H9 (cell line): ENCODE data around the gene UBE3C. TPM values are rescaled to one million over a fixed set of nuclear protein-coding genes. Genes with fewer than 3 reads are reported as not detected.

Source experiments
- DNase-seq: peaks from one replicate; pipeline ENCODE4 v3.0.0-alpha.2; 2017
- H2AFZ ChIP-seq: one replicate; pipeline ENCODE4 v1.6.1; 2013; ENCODE audit warnings: mild to moderate bottlenecking, low read length, control low read depth, moderate library complexity
- H2AK5ac ChIP-seq: 2 replicates; pipeline ENCODE4 v1.6.1; 2013; ENCODE audit warnings: low read length, control low read depth, mixed read lengths; ENCODE audit not compliant: insufficient read length
- H2BK120ac ChIP-seq: one replicate; pipeline ENCODE4 v1.6.1; 2013; ENCODE audit warnings: low read depth, mild to moderate bottlenecking, low read length, control low read depth, inconsistent platforms; ENCODE audit not compliant: poor library complexity, severe bottlenecking
- H2BK12ac ChIP-seq: 2 replicates; pipeline ENCODE4 v1.6.1; 2013; ENCODE audit warnings: low read length, control low read depth, mixed read lengths, low read depth; ENCODE audit not compliant: insufficient read length
- H2BK15ac ChIP-seq: 2 replicates; pipeline ENCODE4 v1.6.1; 2013; ENCODE audit warnings: low read depth, low read length, control low read depth
- H2BK20ac ChIP-seq: one replicate; pipeline ENCODE4 v1.6.1; 2013; ENCODE audit warnings: low read depth, mild to moderate bottlenecking, low read length, control low read depth, inconsistent platforms; ENCODE audit not compliant: poor library complexity, severe bottlenecking
- H2BK5ac ChIP-seq: 2 replicates; pipeline ENCODE4 v1.6.1; 2013; ENCODE audit warnings: low read length, control low read depth, mixed read lengths; ENCODE audit not compliant: insufficient read length
- H3K14ac ChIP-seq: 2 replicates; pipeline ENCODE4 v1.6.1; 2013; ENCODE audit warnings: low read length, control low read depth; ENCODE audit not compliant: insufficient read depth
- H3K18ac ChIP-seq: 2 replicates; pipeline ENCODE4 v1.6.1; 2013; ENCODE audit warnings: low read depth, mild to moderate bottlenecking, mixed read lengths, low read length, control low read depth; ENCODE audit not compliant: insufficient read length
- H3K23ac ChIP-seq: 2 replicates; pipeline ENCODE4 v1.6.1; 2013; ENCODE audit warnings: low read length, control low read depth, mixed read lengths, low read depth; ENCODE audit not compliant: insufficient read length
- H3K23me2 ChIP-seq: 2 replicates; pipeline ENCODE4 v1.6.1; 2013; ENCODE audit warnings: low read depth, mild to moderate bottlenecking, mixed read lengths, low read length, control low read depth; ENCODE audit not compliant: insufficient read length, poor library complexity, severe bottlenecking
- H3K27ac ChIP-seq: 2 replicates; pipeline ENCODE4 v1.5.1; 2013; ENCODE audit warnings: low read length, control low read depth, mixed read lengths, low read depth; ENCODE audit not compliant: insufficient read length
- H3K27me3 ChIP-seq: 2 replicates; pipeline ENCODE4 v1.6.1; 2013; ENCODE audit warnings: low read length, control low read depth, inconsistent platforms; ENCODE audit not compliant: insufficient read depth
- H3K4ac ChIP-seq: 2 replicates; pipeline ENCODE4 v1.6.1; 2013; ENCODE audit warnings: low read depth, mild to moderate bottlenecking, control low read depth, inconsistent platforms, low read length, moderate library complexity
- H3K4me1 ChIP-seq: 2 replicates; pipeline ENCODE4 v1.6.1; 2013; ENCODE audit warnings: low read length, control low read depth, inconsistent platforms; ENCODE audit not compliant: insufficient read depth
- H3K4me2 ChIP-seq: 2 replicates; pipeline ENCODE4 v1.6.1; 2013; ENCODE audit warnings: low read length, control low read depth, mixed read lengths; ENCODE audit not compliant: insufficient read length, insufficient read depth
- H3K56ac ChIP-seq: 2 replicates; pipeline ENCODE4 v1.6.1; 2013; ENCODE audit warnings: low read depth, mild to moderate bottlenecking, mixed read lengths, low read length, control low read depth; ENCODE audit not compliant: insufficient read length
- H3K79me1 ChIP-seq: 2 replicates; pipeline ENCODE4 v1.6.1; 2013; ENCODE audit warnings: low read depth, mild to moderate bottlenecking, moderate library complexity, low read length, control low read depth, inconsistent platforms; ENCODE audit not compliant: insufficient read depth, poor library complexity, severe bottlenecking
- H3K79me2 ChIP-seq: 2 replicates; pipeline ENCODE4 v1.6.1; 2013; ENCODE audit warnings: low read length, control low read depth, inconsistent platforms; ENCODE audit not compliant: insufficient read depth
- H3K9ac ChIP-seq: 2 replicates; pipeline ENCODE4 v1.6.1; 2013; ENCODE audit warnings: low read length, control low read depth, mixed read lengths; ENCODE audit not compliant: insufficient read length; ENCODE audit errors: extremely low read depth
- H3K9me3 ChIP-seq: one replicate; pipeline ENCODE4 v1.6.1; 2013; ENCODE audit warnings: low read depth, low read length, inconsistent platforms; ENCODE audit not compliant: control insufficient read depth
- H3T11ph ChIP-seq: one replicate; pipeline ENCODE4 v1.6.1; 2013; ENCODE audit warnings: mild to moderate bottlenecking, low read length, control low read depth, inconsistent platforms
- H4K20me1 ChIP-seq: one replicate; pipeline ENCODE4 v1.6.1; 2013; ENCODE audit not compliant: control insufficient read depth, insufficient read length, insufficient read depth
- H4K5ac ChIP-seq: 2 replicates; pipeline ENCODE4 v1.6.1; 2013; ENCODE audit warnings: low read depth, mild to moderate bottlenecking, mixed read lengths, low read length, control low read depth; ENCODE audit not compliant: insufficient read length
- H4K8ac ChIP-seq: replicated peaks from 2 replicates; pipeline ENCODE4 v1.6.1; 2013; ENCODE audit warnings: low read length, control low read depth, mixed read lengths, low read depth; ENCODE audit not compliant: insufficient read length
- H4K91ac ChIP-seq: 2 replicates; pipeline ENCODE4 v1.6.1; 2013; ENCODE audit warnings: low read depth, mild to moderate bottlenecking, moderate library complexity, mixed read lengths, low read length, control low read depth; ENCODE audit not compliant: insufficient read length
- H3K27ac Mint-ChIP-seq, 3 experiments: 2 replicates in 2 of 3; 3 replicates in 1 of 3; pipeline ENCODE4 v1.8.0; 2020 to 2021; ENCODE audit warnings: mixed read lengths in 3 of 3, mild to moderate bottlenecking in 1 of 3, moderate library complexity in 1 of 3
- H3K27me3 Mint-ChIP-seq: 2 replicates; pipeline ENCODE4 v1.8.0; 2021; ENCODE audit warnings: low read depth, mild to moderate bottlenecking, moderate library complexity, mixed read lengths
- H3K36me3 Mint-ChIP-seq, 3 experiments: 2 replicates in 2 of 3; 3 replicates in 1 of 3; pipeline ENCODE4 v1.8.0; 2020 to 2021; ENCODE audit warnings: low read depth in 3 of 3, mixed read lengths in 3 of 3; ENCODE audit not compliant: insufficient read depth in 1 of 3
- H3K4me1 Mint-ChIP-seq, 2 experiments: 2 replicates each; pipeline ENCODE4 v1.8.0; 2020; ENCODE audit warnings: mixed read lengths in 2 of 2
- H3K4me3 Mint-ChIP-seq, 2 experiments: 2 replicates in 1 of 2; 3 replicates in 1 of 2; pipeline ENCODE4 v1.8.0; 2020 to 2021; ENCODE audit warnings: mild to moderate bottlenecking in 2 of 2, mixed read lengths in 2 of 2, moderate library complexity in 1 of 2
- H3K9me3 Mint-ChIP-seq, 2 experiments: 2 replicates in 1 of 2; 3 replicates in 1 of 2; pipeline ENCODE4 v1.8.0; 2020; ENCODE audit warnings: mild to moderate bottlenecking in 2 of 2, mixed read lengths in 2 of 2, moderate library complexity in 1 of 2
- WGBS: extraction: QIAGEN DNeasy Blood & Tissue Kit; methylation state at CpG from one replicate; pipeline ENCODE4 v1.1.7; 2013; ENCODE audit warnings: missing lambda C conversion rate, low lambda C conversion rate, mixed read lengths; ENCODE audit not compliant: insufficient read length; ENCODE audit errors: extremely low coverage; 5-methylcytosine and 5-hydroxymethylcytosine counted together
- total RNA-seq: library from RNA; stranded (reverse); gene quantifications from 2 replicates; pipeline ENCODE4 v1.2.1, GENCODE V29; 2021
- TF ChIP-seq, protein P1 (sequence below): fragments of 200-600 bp; sonication (generic); conservative IDR thresholded peaks from 3 replicates; pipeline ENCODE4 v1.8.0; 2021; ENCODE audit warnings: antibody characterized with exemption, mild to moderate bottlenecking

Gene UBE3C
- total RNA-seq, 1 experiment from 2014 or later: 63.3 TPM

DNA sequence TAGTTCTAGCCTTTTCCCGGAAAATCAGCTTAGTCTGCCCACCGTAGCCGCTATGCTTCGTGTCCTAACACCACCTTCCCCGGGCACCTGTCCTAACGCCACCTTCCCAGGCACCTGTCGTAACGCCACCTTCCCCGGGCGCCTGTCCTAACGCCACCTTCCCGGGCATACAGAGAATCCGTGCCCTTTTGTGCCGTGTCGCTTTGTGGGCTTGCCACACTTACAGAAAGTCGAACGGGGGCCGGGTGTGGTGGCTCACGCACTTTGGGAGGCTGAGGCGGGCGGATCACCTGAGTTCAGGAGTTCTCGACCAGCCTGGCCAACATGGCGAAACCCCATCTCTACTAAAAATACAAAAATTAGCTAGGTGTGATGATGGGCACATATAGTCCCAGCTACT lies 124.4 kb downstream of the UBE3C start:
- H3K27ac ChIP-seq: no peak overlapping the region
- H2AK5ac ChIP-seq: no peak overlapping the region
- Mint-ChIP-seq H3K9me3 (no peaks in the 10 kb centered on the region), H3K4me3 (no peak overlapping the region), H3K27me3 (no peaks in the 10 kb centered on the region), H3K4me1 (no peaks in the 10 kb centered on the region), H3K36me3 (peaks cover 40 to 76% (median 65%) of the 10 kb centered on the region in 3 experiments), H3K27ac (no peak overlapping the region; a peak in 1 of 7 replicates)
- no peaks in the 10 kb centered on the region for H3K23me2 ChIP-seq
- H4K8ac ChIP-seq: no peak overlapping the region
- H3K27me3 ChIP-seq: no peaks in the 10 kb centered on the region
- DNase-seq: no peak
- H3K9ac ChIP-seq: no peak overlapping the region
- no peak overlapping the region for H2BK15ac ChIP-seq
- no peak overlapping the region for H3K23ac ChIP-seq
- no peaks in the 10 kb centered on the region for H3K79me2 ChIP-seq
- no peak overlapping the region for H2AFZ ChIP-seq
- H4K20me1 ChIP-seq: no peaks in the 10 kb centered on the region
- no CpG with 5 or more reads among the region's 23 CpGs for WGBS
- H2BK12ac ChIP-seq: no peak overlapping the region
- H2BK120ac ChIP-seq: no peak overlapping the region
- H3K4ac ChIP-seq: no peak overlapping the region
- H3T11ph ChIP-seq: no peak overlapping the region
- H3K9me3 ChIP-seq: no peaks in the 10 kb centered on the region
- no peaks in the 10 kb centered on the region for H3K79me1 ChIP-seq
- H3K4me2 ChIP-seq: no peak overlapping the region
- H3K56ac ChIP-seq: no peak overlapping the region
- no peak overlapping the region for H3K14ac ChIP-seq
- TF ChIP-seq, protein P1, sequence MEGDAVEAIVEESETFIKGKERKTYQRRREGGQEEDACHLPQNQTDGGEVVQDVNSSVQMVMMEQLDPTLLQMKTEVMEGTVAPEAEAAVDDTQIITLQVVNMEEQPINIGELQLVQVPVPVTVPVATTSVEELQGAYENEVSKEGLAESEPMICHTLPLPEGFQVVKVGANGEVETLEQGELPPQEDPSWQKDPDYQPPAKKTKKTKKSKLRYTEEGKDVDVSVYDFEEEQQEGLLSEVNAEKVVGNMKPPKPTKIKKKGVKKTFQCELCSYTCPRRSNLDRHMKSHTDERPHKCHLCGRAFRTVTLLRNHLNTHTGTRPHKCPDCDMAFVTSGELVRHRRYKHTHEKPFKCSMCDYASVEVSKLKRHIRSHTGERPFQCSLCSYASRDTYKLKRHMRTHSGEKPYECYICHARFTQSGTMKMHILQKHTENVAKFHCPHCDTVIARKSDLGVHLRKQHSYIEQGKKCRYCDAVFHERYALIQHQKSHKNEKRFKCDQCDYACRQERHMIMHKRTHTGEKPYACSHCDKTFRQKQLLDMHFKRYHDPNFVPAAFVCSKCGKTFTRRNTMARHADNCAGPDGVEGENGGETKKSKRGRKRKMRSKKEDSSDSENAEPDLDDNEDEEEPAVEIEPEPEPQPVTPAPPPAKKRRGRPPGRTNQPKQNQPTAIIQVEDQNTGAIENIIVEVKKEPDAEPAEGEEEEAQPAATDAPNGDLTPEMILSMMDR: no peak
- H2BK20ac ChIP-seq: no peak overlapping the region
- no peak overlapping the region for H2BK5ac ChIP-seq
- H3K18ac ChIP-seq: no peak overlapping the region
- no peak overlapping the region for H4K91ac ChIP-seq
- no peaks in the 10 kb centered on the region for H3K4me1 ChIP-seq
- no peak overlapping the region for H4K5ac ChIP-seq
